Fibroblast of the aortic adventitia (primary cell): ENCODE data around the gene FANK1. TPM values are rescaled to one million over a fixed set of nuclear protein-coding genes. Genes with fewer than 3 reads are reported as not detected.
A peak's percentile ranks its signal among the peaks of the same experiment; 100 is the strongest.
"Not testable (repeated sequence)": the region's sequence is repeated elsewhere in the genome, so short reads cannot be mapped to it uniquely, and the experiment has no call there.

Experiments used
- DNase-seq: peaks from one replicate; pipeline ENCODE4 v3.0.0-alpha.2; 2010; ENCODE audit warnings: low read depth
- H3K4me3 ChIP-seq: 2 replicates; pipeline ENCODE4 v1.5.1; 2011; ENCODE audit warnings: low read depth, mild to moderate bottlenecking, control low read depth, low read length, moderate library complexity
- CTCF ChIP-seq: IDR thresholded peaks from 2 replicates; pipeline ENCODE4 v1.5.1; 2011; ENCODE audit warnings: mild to moderate bottlenecking, low read length, control low read depth, inconsistent platforms; ENCODE audit not compliant: insufficient read depth
- total RNA-seq: library from RNA; depleted of rRNA; stranded (reverse); fragments of >200 nt; gene quantifications from 2 replicates; pipeline ENCODE4 v1.2.3, GENCODE V29; 2012; ENCODE audit warnings: low replicate concordance

FANK1 gene
- total RNA-seq, 1 donor: 2.3 TPM

DNA sequence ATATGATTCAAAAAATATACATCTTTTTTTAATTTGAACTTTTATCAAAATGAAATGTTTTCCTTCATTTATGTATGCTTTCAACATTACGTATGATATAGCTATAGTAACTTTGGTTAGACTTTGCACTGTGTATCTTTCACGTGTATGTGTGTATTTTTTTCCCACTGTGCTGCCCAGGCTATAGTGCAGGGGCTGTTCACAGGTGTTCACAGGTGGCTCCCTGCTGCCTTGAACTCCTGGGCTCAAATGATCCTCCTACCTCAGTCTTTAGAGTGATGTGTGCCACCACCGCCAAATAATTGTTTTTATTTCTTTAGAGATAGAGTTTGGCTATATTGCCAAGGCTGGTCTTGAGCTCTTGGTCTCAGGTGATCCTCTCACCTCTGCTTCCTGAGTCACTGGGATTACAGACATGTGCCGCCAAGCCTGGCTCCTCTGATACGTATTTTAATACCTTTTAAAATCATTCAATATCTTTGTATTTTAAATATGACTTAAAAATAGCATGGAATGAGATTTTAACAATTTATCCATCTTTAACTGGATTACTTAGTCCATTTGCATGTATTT lies 29.0 kb downstream of the FANK1 start:
- no peak for DNase-seq
- no peak overlapping the region for H3K4me3 ChIP-seq
- TF ChIP-seq CTCF: no peak

DNA sequence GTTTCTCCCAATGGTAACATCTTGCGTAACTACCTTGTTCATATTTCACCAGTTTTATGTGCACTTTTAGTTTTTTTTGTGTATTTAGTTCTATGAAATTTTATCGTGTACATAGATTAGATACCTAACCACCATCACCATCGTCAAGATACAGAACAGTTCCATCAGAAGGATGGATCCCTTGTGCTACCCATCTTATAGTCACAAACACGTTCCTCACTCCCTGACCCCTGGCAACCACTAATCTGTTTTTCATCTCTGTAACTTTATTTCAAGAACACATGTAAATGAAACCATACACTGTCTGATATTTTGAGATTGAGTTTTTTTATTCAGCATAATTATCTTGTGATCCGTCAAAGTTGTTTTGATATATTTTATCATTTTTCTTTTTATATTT lies 29.9 kb downstream of the FANK1 start:
- no peak overlapping the region for H3K4me3 ChIP-seq
- DNase-seq: no peak
- TF ChIP-seq CTCF: no peak

GRCh38 chr10:125927265-125927664 lies 30.9 kb downstream of the FANK1 start:
- DNase-seq, H3K4me3 ChIP-seq: not testable (repeated sequence)

GRCh38 chr10:125928928-125929585 lies 32.7 kb downstream of the FANK1 start:
- DNase-seq: no peak
- no peak overlapping the region for H3K4me3 ChIP-seq
- no peak for TF ChIP-seq CTCF

- no peak for DNase-seq
- H3K4me3 ChIP-seq: no peak overlapping the region
- no peak for TF ChIP-seq CTCF
Observed at GRCh38 chr10:125929618-125930017, 33.3 kb downstream of the FANK1 start.

GRCh38 chr10:125933693-125934092 lies 37.3 kb downstream of the FANK1 start:
- no peak overlapping the region for H3K4me3 ChIP-seq
- no peak for DNase-seq
- no peak for TF ChIP-seq CTCF

GRCh38 chr10:125936331-125936730 lies 40.0 kb downstream of the FANK1 start:
- peak; percentile 28 for DNase-seq
- no peak for TF ChIP-seq CTCF
- no peak overlapping the region for H3K4me3 ChIP-seq
